Measurements from ENCODE around the gene GID8. TPM values are rescaled to one million over a fixed set of nuclear protein-coding genes. Genes with fewer than 3 reads are reported as not detected.

Gene GID8
- total and polyA plus RNA-seq, 9 of the 15 experiments (the other 6 are each of a cell fraction or from before 2014, with no cell fraction given): 7.5 to 31.6 (median 22.2) TPM

DNA sequence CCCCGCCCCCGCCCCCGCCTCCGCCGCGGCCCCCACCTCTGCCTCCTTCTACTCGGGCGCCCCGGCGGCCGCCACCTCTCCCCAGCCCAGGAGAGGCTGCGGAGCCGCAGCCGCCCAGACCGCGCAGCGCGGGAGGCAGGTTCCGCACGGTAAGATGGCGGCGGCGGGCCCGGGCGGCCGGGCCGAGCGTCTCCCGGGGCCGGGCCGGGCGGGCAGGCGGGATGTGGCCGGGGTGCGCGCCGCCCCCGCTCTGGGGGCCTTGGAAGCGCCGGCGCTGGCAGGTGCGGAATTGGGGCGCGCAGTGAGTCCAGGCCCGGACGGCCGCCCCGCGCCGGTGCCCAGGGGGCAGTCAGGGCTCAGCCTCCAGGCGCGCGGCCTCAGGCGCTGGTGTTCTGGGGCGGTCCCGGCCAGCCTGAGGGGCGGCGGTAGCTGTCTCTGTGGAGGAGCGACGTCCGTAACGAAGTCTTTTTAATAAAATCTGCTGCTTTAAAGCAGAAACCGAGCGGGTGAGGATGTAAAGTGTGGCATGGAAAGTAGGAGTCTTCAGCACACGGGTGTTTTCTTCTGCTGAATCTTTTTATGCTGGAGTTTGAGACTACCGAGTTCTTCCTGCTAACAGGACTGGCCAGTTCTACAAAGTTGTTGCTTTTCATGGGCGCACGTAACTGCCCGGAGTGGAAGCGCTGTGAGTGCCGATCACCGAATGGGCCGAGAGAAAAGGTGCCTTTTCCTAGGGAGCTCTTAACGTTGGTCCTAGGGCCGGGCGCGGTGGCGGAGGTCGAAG is at the start of gene GID8 (continued):
- TF ChIP-seq, protein P1, sequence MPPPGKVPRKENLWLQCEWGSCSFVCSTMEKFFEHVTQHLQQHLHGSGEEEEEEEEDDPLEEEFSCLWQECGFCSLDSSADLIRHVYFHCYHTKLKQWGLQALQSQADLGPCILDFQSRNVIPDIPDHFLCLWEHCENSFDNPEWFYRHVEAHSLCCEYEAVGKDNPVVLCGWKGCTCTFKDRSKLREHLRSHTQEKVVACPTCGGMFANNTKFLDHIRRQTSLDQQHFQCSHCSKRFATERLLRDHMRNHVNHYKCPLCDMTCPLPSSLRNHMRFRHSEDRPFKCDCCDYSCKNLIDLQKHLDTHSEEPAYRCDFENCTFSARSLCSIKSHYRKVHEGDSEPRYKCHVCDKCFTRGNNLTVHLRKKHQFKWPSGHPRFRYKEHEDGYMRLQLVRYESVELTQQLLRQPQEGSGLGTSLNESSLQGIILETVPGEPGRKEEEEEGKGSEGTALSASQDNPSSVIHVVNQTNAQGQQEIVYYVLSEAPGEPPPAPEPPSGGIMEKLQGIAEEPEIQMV (tag; conservative IDR thresholded peaks at IDR 0.05; ENCODE audit: low read depth): no peak
- TF ChIP-seq KLF13 (tag; IDR thresholded peaks at IDR 0.05; ENCODE audit: borderline replicate concordance, low read depth) (no peak), HMG20A (CRISPR knock-in tag; conservative IDR thresholded peaks at IDR 0.05) (no peak), LCOR (CRISPR knock-in tag; IDR thresholded peaks at IDR 0.05) (no peak), RCOR1 (IDR thresholded peaks at IDR 0.05; ENCODE audit: borderline replicate concordance in 1 of 2, low read depth in 2 of 2, low read length in 2 of 2) (no peak), ZNF121 (CRISPR knock-in tag; conservative IDR thresholded peaks at IDR 0.05) (no peak), MYNN (IDR thresholded peaks at IDR 0.05) (no peak), MYNN (CRISPR knock-in tag; IDR thresholded peaks at IDR 0.05) (no peak), KLF6 (CRISPR knock-in tag; IDR thresholded peaks at IDR 0.05; ENCODE audit: borderline replicate concordance) (no peak), BCL6 (CRISPR knock-in tag; IDR thresholded peaks at IDR 0.05) (no peak), E2F3 (CRISPR knock-in tag; IDR thresholded peaks at IDR 0.05) (no peak), TCFL5 (CRISPR knock-in tag; conservative IDR thresholded peaks at IDR 0.05) (no peak), L3MBTL2 (IDR thresholded peaks at IDR 0.05) (0 out of 2 replicates have a peak, but pooled peaks have one; percentile 7), ZC3H4 (CRISPR knock-in tag; IDR thresholded peaks at IDR 0.05; ENCODE audit: borderline replicate concordance) (no peak), SMARCC2 (IDR thresholded peaks at IDR 0.05; ENCODE audit: low read depth) (no peak), CHD1 (IDR thresholded peaks at IDR 0.05; ENCODE audit: low read length) (peak; percentile 81), ZNF764 (CRISPR knock-in tag; IDR thresholded peaks at IDR 0.05; ENCODE audit: low read depth) (no peak)
- TF ChIP-seq, protein P2, sequence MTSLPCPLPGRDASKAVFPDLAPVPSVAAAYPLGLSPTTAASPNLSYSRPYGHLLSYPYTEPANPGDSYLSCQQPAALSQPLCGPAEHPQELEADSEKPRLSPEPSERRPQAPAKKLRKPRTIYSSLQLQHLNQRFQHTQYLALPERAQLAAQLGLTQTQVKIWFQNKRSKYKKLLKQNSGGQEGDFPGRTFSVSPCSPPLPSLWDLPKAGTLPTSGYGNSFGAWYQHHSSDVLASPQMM (CRISPR knock-in tag; IDR thresholded peaks at IDR 0.05): no peak
- TF ChIP-seq, protein P3, sequence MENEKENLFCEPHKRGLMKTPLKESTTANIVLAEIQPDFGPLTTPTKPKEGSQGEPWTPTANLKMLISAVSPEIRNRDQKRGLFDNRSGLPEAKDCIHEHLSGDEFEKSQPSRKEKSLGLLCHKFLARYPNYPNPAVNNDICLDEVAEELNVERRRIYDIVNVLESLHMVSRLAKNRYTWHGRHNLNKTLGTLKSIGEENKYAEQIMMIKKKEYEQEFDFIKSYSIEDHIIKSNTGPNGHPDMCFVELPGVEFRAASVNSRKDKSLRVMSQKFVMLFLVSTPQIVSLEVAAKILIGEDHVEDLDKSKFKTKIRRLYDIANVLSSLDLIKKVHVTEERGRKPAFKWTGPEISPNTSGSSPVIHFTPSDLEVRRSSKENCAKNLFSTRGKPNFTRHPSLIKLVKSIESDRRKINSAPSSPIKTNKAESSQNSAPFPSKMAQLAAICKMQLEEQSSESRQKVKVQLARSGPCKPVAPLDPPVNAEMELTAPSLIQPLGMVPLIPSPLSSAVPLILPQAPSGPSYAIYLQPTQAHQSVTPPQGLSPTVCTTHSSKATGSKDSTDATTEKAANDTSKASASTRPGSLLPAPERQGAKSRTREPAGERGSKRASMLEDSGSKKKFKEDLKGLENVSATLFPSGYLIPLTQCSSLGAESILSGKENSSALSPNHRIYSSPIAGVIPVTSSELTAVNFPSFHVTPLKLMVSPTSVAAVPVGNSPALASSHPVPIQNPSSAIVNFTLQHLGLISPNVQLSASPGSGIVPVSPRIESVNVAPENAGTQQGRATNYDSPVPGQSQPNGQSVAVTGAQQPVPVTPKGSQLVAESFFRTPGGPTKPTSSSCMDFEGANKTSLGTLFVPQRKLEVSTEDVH (IDR thresholded peaks at IDR 0.05; ENCODE audit: low read depth, partially characterized antibody): no peak
- TF ChIP-seq, protein P4, sequence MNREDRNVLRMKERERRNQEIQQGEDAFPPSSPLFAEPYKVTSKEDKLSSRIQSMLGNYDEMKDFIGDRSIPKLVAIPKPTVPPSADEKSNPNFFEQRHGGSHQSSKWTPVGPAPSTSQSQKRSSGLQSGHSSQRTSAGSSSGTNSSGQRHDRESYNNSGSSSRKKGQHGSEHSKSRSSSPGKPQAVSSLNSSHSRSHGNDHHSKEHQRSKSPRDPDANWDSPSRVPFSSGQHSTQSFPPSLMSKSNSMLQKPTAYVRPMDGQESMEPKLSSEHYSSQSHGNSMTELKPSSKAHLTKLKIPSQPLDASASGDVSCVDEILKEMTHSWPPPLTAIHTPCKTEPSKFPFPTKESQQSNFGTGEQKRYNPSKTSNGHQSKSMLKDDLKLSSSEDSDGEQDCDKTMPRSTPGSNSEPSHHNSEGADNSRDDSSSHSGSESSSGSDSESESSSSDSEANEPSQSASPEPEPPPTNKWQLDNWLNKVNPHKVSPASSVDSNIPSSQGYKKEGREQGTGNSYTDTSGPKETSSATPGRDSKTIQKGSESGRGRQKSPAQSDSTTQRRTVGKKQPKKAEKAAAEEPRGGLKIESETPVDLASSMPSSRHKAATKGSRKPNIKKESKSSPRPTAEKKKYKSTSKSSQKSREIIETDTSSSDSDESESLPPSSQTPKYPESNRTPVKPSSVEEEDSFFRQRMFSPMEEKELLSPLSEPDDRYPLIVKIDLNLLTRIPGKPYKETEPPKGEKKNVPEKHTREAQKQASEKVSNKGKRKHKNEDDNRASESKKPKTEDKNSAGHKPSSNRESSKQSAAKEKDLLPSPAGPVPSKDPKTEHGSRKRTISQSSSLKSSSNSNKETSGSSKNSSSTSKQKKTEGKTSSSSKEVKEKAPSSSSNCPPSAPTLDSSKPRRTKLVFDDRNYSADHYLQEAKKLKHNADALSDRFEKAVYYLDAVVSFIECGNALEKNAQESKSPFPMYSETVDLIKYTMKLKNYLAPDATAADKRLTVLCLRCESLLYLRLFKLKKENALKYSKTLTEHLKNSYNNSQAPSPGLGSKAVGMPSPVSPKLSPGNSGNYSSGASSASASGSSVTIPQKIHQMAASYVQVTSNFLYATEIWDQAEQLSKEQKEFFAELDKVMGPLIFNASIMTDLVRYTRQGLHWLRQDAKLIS (CRISPR knock-in tag; IDR thresholded peaks at IDR 0.05): no peak
